Progenitor cell of endocrine pancreas (in vitro differentiated cells): Measurements from ENCODE around the gene CEL. TPM values are rescaled to one million over a fixed set of nuclear protein-coding genes. Genes with fewer than 3 reads are reported as not detected.

Source experiments
- DNase-seq: peaks from one replicate; pipeline ENCODE4 v3.0.0; 2021; ENCODE audit warnings: low spot score; ENCODE audit not compliant: unreplicated experiment
- H3K27ac Mint-ChIP-seq: 2 replicates; pipeline ENCODE4 v1.8.0; 2021; ENCODE audit warnings: mild to moderate bottlenecking, moderate library complexity, mixed read lengths
- H3K27me3 Mint-ChIP-seq: 2 replicates; pipeline ENCODE4 v1.8.0; 2021; ENCODE audit warnings: mixed read lengths
- H3K36me3 Mint-ChIP-seq: 2 replicates; pipeline ENCODE4 v1.8.0; 2022; ENCODE audit warnings: mixed read lengths; ENCODE audit not compliant: insufficient read depth
- H3K4me1 Mint-ChIP-seq: 2 replicates; pipeline ENCODE4 v1.8.0; 2021; ENCODE audit warnings: low read depth, mixed read lengths
- H3K4me3 Mint-ChIP-seq: 2 replicates; pipeline ENCODE4 v1.8.0; 2021; ENCODE audit warnings: low read depth, mild to moderate bottlenecking, moderate library complexity, mixed read lengths
- H3K9me3 Mint-ChIP-seq: 2 replicates; pipeline ENCODE4 v1.8.0; 2021; ENCODE audit warnings: low read depth, mixed read lengths
- CTCF ChIP-seq: fragments of 200-600 bp; sonication (generic); IDR thresholded peaks from one replicate; pipeline ENCODE4 v1.5.0; 2021; ENCODE audit warnings: antibody characterized with exemption, mild to moderate bottlenecking; ENCODE audit not compliant: unreplicated experiment
- total RNA-seq: library from RNA; stranded (reverse); gene quantifications from 2 replicates; pipeline ENCODE4 v1.2.1, GENCODE V29; 2021

CEL gene
- total RNA-seq, 1 donor from 2014 or later: 5.2 TPM

GRCh38 chr9:133029994-133030316, 31.8 kb upstream of the CEL start:
- peaks cover 11% of the 10 kb centered on the region for H3K27me3 Mint-ChIP-seq
- peaks cover 18% of the 10 kb centered on the region for H3K4me1 Mint-ChIP-seq
- H3K4me3 Mint-ChIP-seq: peak overlapping the region; percentile 98
- no peak for TF ChIP-seq CTCF
- H3K27ac Mint-ChIP-seq: peak overlapping the region; percentile 98
- no peak for DNase-seq
- no peaks in the 10 kb centered on the region for H3K9me3 Mint-ChIP-seq
- H3K36me3 Mint-ChIP-seq: peaks cover 2% of the 10 kb centered on the region

GRCh38 chr9:133030317-133031129, 31.3 kb upstream of the CEL start, which contains the start of gene GTF3C5:
Gene GTF3C5 (plus strand): TSS chr9:133030997. CDS start chr9:133031012, 15 bp downstream.
- H3K4me3 Mint-ChIP-seq: peak within 1 kb of the TSS; percentile 98
- H3K27ac Mint-ChIP-seq: peak within 1 kb of the TSS; percentile 98
- H3K27me3 Mint-ChIP-seq: peaks cover 11% of the 10 kb centered on the region
- H3K9me3 Mint-ChIP-seq: no peaks in the 10 kb centered on the region
- peaks cover 2% of the 10 kb centered on the region for H3K36me3 Mint-ChIP-seq
- peaks cover 18% of the 10 kb centered on the region for H3K4me1 Mint-ChIP-seq
- no peak for TF ChIP-seq CTCF
- DNase-seq: peak; percentile 82

- Mint-ChIP-seq H3K36me3 (peaks cover 2% of the 10 kb centered on the region), H3K4me3 (peak overlapping the region; percentile 98), H3K27me3 (peaks cover 6% of the 10 kb centered on the region), H3K9me3 (no peaks in the 10 kb centered on the region), H3K4me1 (peaks cover 18% of the 10 kb centered on the region), H3K27ac (peak overlapping the region; percentile 98)
- TF ChIP-seq CTCF: no peak
- DNase-seq: no peak
Observed at GRCh38 chr9:133031130-133031422, 30.7 kb upstream of the CEL start.

- TF ChIP-seq CTCF: no peak
- Mint-ChIP-seq H3K9me3 (no peaks in the 10 kb centered on the region), H3K4me1 (peaks cover 18% of the 10 kb centered on the region), H3K27ac (peak overlapping the region; percentile 98), H3K36me3 (peaks cover 2% of the 10 kb centered on the region), H3K27me3 (peaks cover 2% of the 10 kb centered on the region), H3K4me3 (peak overlapping the region; percentile 98)
- no peak for DNase-seq
Observed at GRCh38 chr9:133031496-133031911, 30.3 kb upstream of the CEL start.

GRCh38 chr9:133032171-133032570, 29.6 kb upstream of the CEL start:
- peaks cover under 1% of the 10 kb centered on the region for H3K27me3 Mint-ChIP-seq
- peaks cover 18% of the 10 kb centered on the region for H3K4me1 Mint-ChIP-seq
- peak overlapping the region; percentile 98 for H3K4me3 Mint-ChIP-seq
- H3K36me3 Mint-ChIP-seq: peaks cover 4% of the 10 kb centered on the region
- TF ChIP-seq CTCF: no peak
- H3K27ac Mint-ChIP-seq: peak overlapping the region; percentile 98
- DNase-seq: no peak
- H3K9me3 Mint-ChIP-seq: no peaks in the 10 kb centered on the region
